Skin epidermis (tissue), 12 donors: ENCODE results near the gene IMMP2L.
A peak's percentile ranks its signal among the peaks of the same experiment; 100 is the strongest.

Source experiments
- H3K27ac ChIP-seq, 21 experiments: fragments of 200-600 bp; sonication (generic) in 11 of 21; one replicate each; pipeline ENCODE4 v1.5.0; 2020; ENCODE audit warnings: mild to moderate bottlenecking in 3 of 21, inconsistent platforms in 2 of 21, moderate library complexity in 2 of 21
- H3K4me3 ChIP-seq, 7 experiments: fragments of 200-600 bp; sonication (generic) in 2 of 7; one replicate each; pipeline ENCODE4 v1.5.0; 2020; ENCODE audit warnings: inconsistent platforms in 2 of 7, mild to moderate bottlenecking in 2 of 7, moderate library complexity in 1 of 7

IMMP2L gene

DNA sequence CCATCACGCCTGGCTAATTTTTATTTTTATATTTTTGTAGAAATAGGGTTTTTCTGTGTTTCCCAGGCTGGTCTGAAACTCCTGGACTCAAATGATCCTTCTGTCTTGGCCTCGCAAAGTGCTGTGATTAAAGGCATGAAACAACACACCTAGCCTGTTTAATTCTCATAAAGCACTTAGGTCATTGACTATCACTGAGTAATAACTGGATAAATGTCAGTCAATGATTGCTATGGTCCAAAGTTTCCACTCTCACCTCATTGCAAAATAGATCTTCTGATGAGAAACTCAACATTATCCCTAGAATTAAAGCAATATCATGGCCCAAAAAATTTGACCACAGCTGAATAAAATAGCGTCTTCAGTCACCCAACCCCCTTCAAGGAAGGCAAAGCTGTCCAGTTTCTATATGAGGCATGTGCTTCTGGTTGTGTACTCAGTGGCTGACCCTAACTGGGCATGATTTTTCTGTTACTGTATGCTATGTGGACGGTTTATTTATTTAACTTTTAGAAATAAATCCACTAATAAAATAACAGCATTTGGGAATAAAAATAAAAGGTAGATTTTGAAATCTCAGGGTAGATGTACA is 557.9 kb downstream of the IMMP2L start:
- Histone ChIP-seq H3K4me3 (no peak overlapping the region), H3K27ac (no peak overlapping the region)

DNA sequence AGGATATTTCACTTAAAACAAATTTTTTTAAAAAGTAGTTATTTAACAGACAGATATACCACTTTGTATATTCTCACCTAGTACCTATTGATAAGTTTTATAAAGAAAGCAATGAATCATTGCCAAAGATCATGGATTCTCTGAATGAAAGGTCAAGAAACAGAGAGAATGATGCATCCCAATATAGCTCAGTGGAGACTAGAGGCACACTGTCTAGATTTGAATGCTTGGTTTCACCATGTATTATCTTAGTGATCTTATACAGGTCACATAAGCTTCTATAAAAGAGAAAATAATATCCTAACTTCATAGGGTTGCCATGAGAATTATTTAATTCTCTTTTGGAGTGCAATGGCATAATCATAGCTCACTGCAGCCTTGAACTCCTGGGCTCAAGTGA is 558.4 kb downstream of the IMMP2L start:
- no peak overlapping the region for H3K27ac ChIP-seq

DNA sequence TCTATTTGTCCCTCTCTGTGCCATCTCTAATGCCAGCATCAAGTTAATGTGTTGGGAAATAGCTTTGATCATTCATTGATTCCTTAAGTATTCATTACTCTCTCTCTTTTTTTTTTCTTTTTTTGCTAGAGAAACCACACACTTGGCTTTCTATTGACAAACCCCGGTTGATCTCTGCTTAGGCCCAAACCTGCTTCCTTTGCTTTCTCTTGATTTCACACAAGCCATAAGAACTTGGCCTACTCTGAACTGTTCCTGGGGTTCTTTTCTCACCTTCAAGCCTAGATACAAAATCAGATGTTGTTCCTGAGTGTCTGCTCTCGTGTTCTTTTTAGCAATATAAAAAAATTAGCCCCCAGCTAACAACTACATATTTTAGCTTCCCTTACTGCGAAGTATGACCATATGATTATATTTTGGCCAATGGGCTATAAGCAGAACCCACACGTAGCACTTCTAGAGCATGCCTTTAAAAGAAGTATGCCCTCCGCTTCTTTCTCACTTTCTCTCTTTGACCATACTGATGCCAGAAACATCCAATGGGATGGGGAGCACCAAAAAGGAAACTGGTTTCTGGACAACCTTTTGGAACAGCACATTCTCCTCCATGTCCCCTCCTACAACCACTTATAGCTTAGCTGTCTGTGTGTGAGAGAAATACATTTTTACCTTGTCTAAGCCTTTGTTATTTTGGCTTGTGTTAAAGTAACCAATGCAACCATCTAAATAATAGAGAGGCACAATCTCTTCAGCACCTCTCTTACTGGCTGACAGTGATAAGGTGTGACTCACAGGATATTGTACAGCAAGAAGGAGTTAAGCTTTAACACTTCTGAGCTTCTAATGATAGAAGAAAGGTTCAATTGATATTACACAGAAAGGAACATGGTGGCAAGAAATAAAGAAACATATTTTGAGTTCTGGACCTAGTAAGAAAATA is 568.0 kb downstream of the IMMP2L start:
- no peak overlapping the region for H3K4me3 ChIP-seq
- no peak overlapping the region for H3K27ac ChIP-seq

More for the DNA sequence above, 558.4 kb downstream of the IMMP2L start:
- H3K4me3 ChIP-seq, result no peak overlapping the region

DNA sequence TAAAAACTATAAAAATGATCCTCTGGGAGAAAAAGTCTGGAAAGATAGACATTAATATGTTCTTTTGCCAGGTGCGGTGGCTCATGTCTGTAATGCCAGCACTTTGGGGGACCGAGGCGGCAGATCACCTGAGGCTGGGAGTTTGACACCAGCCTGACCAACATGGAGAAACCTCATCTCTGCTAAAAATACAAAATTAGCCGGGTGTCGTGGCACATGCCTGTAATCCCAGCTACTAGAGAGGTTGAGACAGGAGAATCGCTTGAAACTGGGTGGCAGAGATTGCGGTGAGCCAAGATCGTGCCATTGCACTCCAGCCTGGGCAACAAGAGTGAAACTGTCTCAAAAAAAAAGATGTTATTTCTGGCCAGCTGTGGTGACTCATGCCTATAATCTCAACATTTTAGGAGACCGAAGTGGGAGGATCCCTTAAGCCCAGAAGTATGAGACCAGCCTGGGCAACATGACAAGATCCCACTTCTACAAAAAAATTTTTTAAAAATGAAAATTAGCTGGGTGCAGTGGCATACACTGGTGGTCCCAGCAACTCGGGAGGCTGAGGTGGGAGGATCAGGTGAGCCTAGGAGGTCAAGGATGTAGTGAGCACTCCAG is 573.3 kb downstream of the IMMP2L start:
- no peak overlapping the region for H3K27ac ChIP-seq
- no peak overlapping the region for H3K4me3 ChIP-seq

DNA sequence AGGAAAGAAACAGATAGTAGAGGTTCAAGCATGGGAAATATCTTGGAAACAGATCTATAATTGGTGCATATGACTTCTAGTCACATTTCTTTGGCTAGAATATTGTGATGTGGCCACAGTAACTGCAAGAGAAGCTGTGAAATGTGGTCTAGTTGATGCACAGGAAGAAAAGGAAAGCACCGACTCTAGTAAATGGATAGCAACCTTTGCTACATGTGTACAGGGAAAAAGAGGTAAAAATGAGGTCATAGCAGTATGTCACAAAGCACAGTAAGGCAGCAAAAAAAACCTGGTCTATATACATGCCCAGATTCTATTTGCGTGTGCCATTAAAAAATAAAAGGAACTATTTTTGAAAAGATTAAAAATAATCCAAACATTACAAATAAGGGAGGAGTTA is 573.9 kb downstream of the IMMP2L start:
- no peak overlapping the region for H3K27ac ChIP-seq
- no peak overlapping the region for H3K4me3 ChIP-seq

DNA sequence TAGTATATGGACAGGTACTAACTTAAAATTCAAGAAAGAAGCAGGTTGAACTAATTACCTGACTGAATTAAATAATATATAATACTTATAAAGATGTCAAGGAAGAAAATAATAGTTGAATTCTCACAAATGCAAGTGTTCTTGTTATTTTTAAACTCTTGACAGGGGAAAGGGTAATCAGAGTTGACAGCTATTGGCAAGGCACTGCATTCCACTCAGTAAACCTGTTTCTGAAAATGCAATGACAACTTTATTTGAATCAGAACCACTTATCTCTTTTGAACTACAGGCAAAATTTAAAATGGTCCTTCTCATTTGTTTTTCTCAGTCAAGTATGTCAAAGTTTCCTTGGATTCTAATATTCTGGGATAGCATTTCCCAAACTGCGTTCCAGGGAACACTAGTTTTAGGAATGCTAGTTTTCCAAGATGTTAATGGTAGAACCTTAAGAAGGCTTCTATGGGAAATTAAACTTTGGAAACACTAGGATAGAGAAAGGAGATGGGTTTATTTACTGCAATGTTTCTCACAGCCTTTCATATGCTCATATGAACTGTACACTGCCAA is 575.1 kb downstream of the IMMP2L start:
- no peak overlapping the region for H3K4me3 ChIP-seq
- no peak overlapping the region for H3K27ac ChIP-seq

DNA sequence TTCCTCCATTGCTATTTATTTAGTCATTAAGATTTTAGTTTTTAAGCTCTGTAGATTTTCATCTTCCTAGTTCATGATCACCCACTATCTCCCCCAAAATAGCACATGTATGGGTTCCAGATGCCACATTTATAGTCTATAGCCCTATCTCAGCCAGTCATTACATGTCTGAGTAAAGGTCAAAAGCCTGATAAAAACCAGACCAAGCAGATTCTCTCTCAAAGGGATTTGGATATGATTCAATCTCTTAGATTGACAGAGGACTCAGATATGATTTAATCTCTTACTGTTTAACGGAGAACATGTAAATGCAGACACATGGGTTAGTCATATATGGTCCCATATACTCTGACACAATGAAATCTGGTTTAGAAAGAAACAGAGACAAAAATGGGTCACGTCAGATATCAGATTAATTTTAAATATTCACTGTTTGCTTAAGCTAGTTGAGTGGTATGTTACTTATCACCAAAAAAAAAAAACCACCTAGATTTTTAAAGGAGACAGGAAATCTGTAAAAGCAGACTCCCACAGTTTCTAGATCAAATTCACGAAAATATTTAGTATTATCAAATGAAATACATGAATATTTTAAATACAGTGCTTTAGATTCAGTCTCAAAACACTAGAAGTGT is 578.4 kb downstream of the IMMP2L start:
- Histone ChIP-seq H3K27ac (no peak overlapping the region), H3K4me3 (no peak overlapping the region)

DNA sequence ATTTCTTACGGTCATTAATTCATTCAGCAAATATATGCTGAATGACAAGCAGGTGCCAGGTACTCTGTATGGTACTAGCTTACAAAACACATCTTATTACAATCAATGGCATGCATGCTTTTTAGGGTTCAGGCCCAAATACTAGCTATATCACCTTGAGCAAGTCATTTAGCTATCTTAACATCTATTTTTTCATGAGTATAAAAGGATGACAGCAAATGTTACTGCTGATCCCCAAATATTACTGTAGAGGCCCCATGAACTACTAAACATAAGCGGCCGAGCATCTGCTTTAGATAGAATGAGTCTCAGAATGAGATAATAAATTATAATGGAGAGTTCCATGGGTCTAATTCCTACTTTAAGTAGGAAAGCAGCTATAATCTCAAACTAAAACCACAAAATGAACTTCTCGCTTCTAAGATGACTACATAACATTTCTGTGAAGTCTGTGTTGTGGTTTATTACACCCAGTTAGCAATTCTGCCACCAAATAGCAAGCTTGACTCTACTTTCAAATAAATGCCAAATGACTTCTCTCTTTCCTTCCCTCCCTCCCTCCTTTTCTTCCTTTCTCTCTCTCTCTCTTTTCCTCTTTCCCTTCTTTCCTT is 585.1 kb downstream of the IMMP2L start:
- Histone ChIP-seq H3K27ac (peak overlapping the region in 1 of 21 experiments; percentile 13), H3K4me3 (no peak overlapping the region)

DNA sequence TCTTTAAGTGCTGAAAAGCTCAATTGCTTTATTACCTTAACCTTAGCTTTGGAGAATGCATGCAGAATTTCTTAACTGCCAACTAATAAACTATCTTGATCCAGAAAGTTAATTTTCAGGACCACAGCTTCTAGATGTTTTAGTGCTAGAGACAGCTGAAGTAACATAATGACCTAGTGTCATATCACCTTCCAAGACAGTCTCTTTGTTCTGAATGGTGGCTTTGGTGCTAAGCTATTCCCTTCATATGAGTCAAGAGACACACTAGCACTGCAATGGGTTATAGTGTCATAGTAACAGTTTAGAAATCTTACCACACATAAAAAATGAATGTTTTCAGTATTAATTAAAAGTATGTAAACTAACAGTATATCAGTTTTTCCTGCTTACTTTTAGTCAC is 586.8 kb downstream of the IMMP2L start:
- Histone ChIP-seq H3K4me3 (no peak overlapping the region), H3K27ac (no peak overlapping the region)

DNA sequence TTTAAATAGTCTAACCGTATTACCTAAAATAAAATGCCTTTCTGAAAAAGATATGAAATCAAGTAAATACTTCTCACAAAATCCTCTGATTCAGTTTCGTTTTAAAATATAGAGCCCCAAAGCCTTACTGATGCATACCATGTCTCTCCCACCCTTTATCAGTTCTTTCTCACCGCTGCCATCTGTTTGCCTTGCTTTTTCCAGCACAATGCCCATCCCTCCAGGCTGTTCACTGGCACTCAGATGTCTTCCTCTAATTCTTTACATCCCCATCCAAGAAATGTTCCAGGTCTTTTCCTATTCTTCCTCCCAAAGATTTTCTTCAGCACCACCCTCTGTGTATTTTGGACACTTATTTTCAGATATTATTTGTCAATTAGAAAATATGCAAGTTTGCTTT is 587.9 kb downstream of the IMMP2L start:
- no peak overlapping the region for H3K4me3 ChIP-seq
- no peak overlapping the region for H3K27ac ChIP-seq

DNA sequence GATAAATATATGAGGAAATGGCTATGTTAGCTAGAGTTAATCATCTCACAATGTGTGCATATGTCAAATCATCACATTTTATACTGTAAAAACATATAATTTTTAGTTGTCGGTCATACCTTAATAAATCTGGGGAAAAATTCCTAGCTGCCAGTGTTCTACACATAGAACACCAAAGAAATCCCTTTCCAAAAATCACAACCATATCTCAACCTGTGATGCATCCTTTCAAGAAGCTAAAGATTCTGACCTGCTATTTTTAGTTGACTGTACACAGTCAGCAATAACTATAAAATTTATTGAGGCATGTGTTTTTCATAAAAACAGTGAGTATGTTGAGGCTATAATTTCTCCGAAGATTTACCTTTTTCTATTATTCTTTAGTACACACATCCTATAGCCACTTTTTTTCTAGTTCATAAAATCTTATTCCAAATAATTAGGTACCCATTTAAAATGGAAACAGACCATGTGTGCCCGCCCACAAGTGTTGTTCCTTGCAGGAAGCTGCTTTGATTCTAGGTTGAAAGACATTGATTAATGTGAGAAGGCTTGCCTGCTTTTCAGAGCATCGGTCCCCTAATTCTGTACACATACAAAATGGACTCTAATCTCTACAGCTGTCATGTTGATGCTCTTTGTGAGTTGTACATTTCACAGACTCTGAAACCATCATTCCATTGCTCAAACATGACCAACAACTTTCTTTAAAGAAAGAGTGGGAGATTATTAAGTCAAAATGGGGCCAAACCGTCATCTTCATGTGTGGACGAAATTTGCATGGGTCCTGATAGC is 588.9 kb downstream of the IMMP2L start:
- Histone ChIP-seq H3K27ac (no peak overlapping the region), H3K4me3 (no peak overlapping the region)

DNA sequence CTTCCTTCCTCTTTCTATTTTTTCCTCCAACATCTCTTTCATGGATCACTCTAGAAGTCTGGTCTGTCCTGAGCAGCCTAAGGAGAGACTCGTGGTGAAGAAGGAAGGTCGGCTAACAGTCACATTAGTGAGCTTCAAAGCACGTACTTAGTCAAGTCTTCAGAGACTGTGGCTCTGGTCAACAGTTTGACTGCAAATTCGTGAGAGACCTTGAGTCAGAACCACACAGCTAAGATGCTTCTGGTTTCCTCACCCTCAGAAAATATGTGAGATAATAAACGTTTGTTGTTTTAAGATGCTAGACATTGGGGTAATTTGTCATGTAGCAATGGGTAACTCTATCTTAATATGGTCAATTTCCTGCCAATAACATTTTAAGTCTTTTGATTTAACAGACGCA is 597.5 kb downstream of the IMMP2L start:
- no peak overlapping the region for H3K4me3 ChIP-seq
- no peak overlapping the region for H3K27ac ChIP-seq

DNA sequence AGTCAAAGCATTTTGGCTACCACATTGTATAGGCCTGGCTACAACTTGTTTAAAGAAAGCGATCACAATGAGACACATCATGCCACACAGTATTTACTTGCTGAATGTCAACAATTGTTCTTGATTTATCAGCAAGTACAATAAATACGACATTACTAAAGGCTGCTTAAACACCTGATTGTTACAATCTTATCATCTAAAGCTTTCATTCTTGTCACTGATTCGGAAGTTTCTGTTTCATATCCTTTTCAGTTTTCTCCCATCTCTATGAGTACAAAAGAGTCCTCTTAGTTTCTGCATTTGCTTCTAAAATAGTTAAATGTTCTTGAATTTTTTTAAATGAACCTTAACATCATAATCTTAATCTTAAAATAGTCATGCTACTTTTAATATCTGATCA is 599.5 kb downstream of the IMMP2L start:
- Histone ChIP-seq H3K27ac (no peak overlapping the region), H3K4me3 (no peak overlapping the region)

DNA sequence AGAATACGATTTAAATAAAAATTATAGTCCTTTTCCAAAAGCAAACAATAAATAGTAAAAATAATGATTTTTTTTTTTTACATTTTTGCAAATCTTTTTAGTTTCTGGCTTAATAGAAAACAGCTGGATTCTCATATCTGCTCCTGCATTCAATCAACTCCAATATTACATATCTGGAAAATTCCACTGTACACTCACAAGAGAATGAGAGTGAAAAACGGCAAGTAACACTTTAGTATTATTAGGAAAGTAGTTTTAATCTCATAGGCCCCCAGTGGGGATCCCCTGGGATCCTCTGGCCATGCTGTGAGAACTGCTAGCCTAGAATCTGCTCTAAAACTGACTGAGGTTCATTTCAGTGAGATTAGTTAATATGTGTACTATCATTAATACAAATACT is 599.9 kb downstream of the IMMP2L start:
- no peak overlapping the region for H3K4me3 ChIP-seq
- no peak overlapping the region for H3K27ac ChIP-seq

DNA sequence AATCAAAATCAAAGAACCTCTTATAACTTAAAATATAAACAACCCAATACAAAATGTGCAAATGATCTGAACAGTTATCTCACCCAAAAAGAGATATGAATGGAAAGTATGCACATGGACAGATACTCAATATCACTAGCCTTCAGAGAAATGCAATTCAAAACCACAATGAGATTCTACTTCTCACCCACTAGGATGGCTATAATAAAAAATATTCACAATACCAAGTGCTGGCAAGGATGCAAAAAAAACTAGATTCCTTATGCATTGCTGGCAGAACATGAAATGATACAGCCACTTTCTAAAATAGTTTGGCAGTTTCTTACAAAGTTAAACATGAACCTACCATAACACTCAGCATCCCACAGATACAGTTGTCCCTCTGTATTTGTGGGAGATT is 601.5 kb downstream of the IMMP2L start:
- Histone ChIP-seq H3K27ac (no peak overlapping the region), H3K4me3 (no peak overlapping the region)

DNA sequence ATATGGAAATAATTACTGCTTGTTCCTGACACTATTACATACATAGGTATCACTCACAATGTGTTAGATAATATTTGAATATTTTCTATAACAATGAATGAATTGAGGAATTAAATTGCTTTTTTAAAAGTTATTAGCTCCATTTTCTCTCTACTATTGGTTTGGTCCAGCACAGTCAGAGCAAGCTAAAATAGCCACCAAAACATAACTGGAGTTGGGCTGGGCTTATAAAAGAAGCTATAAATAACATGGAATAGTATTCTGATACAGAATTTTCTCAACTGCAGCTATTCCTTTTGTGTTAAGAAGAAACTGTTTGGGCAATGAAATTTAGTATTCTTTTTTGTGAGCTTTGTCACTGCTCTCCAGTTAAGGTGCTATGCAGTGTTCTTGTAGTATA is 614.0 kb downstream of the IMMP2L start:
- H3K27ac ChIP-seq, result no peak overlapping the region
- H3K4me3 ChIP-seq, result no peak overlapping the region

DNA sequence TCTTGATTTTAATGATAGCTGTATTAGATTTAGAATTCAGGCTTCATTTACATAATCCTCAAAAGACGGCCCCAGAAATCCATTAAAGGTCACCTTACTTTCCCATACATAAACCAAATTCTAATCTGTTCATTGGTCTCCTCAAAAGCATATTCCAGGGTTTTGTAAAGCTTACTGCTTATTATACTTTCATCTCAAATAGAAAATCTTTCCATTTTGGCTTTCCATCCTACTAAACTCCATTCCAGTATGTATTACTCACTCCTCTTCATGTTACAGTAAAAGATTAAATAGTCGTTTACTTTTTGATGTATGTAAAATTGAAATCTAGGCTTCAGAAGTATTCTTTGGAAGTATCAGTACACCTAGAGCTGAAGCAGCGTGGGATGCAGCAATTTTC is 614.9 kb downstream of the IMMP2L start:
- no peak overlapping the region for H3K4me3 ChIP-seq
- H3K27ac ChIP-seq, result no peak overlapping the region

DNA sequence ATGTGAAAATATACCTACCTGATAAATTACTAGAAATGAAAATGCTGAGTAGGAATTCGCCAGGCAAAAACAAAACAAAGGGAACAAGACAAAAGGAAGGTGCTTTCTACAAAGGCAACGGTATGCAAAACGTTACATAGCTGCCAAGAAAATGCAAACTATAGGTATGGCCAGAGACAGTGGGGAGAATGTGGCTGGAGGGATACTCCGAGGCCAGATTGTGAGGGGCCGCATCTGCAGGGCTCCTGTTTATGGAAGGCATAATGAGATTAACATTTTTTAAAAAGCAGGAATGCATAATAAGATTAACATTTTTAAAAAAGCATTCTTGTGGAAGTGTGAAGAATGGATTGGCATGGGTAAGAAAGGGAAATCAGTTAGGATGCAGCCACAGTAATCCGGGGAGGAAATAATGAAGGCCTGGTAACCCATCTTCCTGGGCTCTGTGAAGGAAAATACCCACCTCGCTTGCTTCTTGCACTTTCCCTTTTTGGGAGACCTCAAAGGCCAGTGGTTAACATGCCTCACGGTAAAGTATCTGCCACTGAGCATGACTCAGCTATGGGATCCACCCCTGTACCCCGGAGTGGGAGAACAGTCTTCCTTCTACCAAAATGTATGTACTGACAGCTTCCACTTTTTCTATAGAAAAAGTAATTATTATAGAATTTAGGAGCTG is 617.2 kb downstream of the IMMP2L start:
- Histone ChIP-seq H3K4me3 (no peak overlapping the region), H3K27ac (no peak overlapping the region)

DNA sequence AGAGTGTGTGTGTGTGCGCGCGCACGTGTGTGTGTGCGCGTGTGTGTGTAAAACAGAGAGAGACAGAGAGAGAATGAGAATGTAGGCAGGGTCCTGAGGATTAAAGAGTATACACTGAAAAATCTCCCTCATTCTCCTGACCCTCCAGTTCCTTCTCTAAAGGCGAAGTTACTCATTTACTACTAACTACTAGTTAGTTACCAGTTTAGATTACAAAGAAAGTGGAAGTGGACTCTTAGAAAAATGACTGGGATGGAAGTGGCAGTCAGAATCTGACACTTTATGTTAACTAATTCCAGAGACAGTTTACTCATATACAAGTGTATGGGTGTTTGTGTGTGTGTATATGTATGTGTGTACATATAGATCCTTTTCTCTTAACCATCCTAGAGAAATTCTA is 617.8 kb downstream of the IMMP2L start:
- no peak overlapping the region for H3K4me3 ChIP-seq
- H3K27ac ChIP-seq, result no peak overlapping the region
